ENCODE results near the gene WDR31.
A peak's percentile ranks its signal among the peaks of the same experiment; 100 is the strongest.
"Not testable (repeated sequence)": the region's sequence is repeated elsewhere in the genome, so short reads cannot be mapped to it uniquely, and the experiment has no call there.

WDR31 gene

DNA sequence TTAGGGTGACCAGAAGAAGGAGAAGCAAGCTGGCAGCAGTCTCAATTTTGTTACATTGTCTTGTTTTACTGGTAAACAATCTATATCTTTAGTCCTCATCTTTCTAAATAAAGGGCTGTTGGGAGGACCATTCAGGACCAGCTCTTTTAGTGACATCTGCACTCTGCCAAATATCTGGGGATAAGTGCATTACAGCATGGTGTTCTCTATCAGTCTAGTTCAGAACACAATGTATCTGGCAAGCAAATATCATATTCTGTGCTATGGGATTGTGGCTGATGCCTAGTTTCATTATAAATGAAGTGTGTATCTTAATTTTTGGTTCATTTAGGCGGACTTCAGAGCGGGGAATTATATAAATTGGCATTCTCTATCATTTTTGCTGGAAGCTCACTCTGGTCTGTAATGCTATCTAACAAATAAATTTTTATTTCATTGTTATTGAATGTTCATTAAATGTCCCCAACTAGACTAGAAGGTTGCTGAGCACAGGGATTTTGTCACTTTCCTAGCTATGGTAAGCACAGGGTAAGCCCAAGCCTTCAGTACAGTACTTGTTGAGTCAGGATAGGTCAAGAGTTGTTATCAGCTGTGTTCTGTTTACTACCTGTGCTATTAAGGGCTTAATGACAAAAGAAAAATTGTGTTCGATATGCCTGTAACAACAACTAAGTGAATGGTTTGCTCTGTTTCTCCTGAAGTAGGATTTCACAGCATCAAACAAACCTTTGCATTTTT lies 11.9 kb downstream of the WDR31 start:
- no peak for DNase-seq

DNA sequence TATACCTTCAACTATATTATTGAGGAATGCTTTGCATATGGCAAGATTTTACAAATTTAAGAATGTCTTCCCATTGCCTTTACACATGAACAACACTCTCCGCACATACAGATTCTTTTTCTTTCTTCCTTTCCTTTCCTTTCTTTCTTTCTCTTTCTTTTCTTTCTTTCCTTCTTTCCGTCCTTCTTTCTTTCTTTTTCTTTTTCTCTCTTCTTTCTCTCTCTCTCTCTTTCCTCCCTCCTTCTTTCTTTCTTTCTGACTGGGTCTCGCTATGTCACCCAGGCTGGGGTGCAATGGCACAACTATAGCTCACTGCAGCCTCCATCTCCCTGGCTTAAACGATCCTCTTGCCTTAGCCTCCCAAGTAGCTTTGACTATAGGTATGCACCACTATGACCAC lies 13.8 kb downstream of the WDR31 start:
- no peak for DNase-seq

DNA sequence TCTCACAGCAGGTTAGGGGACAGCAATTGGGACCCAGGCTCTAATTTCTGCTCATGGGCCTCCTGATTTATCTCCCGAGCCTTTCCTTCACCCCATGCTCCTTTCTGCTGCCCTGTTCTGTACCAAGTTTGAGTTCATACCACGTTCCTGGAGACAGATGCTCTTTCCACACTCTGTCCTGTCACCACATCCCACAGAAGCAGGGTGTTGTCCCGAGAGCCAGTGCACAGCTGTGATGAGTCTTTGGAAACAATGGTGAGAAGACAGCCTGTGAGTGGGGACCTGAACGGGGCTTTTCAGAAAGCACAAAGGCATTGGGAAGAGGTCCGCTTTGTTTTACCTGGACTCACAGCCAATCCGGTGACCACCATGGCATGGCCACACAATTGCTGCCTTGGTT lies 17.4 kb downstream of the WDR31 start:
- DNase-seq: no peak

DNA sequence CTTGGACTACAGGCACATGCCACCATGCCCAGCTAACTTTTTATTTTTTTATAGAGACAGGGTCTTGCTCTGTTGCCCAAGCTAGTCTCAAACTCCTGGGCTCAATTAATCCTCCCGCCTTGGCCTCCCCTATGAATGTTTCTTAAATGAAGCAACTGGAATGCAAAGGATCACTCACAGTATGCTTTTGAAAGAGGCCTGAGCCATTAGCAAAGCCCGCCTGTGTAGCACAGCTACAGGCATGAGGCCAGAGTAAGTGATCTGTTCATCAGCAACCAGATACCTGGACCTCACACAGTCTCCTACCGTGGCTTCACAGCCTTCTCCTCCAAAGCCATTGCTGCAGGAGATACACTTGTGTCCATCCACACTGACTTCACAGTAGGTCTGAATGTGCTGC lies 20.0 kb downstream of the WDR31 start:
- DNase-seq: no peak

DNA sequence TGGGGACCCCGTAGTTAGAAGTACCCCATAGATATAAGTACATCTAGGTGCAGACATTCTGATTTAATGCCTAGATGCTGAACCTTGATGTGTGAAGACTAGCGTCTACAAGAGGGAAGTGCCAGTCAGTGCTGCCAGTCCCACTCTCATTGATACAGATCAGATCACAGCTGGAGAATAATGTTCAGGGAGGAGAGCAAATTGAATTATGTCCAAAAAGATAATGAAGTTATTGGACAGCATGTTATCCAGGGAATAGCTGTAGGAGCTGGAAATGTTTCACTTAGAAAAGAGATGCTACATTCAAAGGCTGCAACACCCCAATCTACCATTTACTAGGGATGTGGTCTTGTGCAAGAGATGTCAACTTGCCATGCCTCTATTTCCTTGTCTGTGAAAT lies 21.0 kb downstream of the WDR31 start:
- no peak for DNase-seq

DNA sequence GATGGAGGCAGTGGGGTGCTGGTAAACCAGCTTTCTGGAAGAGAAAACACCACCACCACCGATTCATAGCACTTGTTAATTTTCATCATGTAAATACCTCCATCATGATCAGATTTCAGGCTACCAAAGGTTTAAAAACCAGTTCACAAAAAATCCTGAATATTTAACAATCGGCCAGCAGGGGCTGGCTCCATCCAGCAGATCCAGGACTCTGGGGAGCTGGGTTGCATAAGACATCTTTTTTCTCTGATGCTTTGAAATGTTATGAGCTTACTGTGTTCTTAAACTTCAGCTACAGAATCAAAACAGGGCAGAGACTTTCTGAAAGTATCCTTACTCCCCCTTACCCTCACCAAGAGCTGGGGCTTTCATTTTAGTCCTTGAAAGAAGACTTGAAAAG lies 22.3 kb downstream of the WDR31 start:
- DNase-seq: no peak

DNA sequence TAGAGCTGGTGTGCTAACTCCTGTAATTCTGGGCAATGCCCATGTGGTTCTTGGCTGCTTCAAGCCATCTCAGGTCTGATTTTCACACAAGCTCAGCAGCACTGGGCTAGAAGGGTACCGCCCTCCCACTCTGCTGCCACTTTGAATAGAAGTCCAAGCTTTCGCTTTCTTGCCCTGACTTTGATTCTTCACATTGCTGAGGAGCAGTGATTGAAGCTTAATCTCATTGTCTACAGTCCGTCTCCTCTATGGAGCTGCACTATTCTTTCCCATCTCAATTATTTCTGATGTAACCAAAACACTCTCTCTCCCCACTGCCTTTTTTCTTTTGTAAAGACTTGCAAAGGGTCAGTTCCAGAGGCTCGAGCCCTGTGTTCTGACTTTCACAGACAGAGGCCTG lies 24.0 kb downstream of the WDR31 start:
- no peak for DNase-seq

DNA sequence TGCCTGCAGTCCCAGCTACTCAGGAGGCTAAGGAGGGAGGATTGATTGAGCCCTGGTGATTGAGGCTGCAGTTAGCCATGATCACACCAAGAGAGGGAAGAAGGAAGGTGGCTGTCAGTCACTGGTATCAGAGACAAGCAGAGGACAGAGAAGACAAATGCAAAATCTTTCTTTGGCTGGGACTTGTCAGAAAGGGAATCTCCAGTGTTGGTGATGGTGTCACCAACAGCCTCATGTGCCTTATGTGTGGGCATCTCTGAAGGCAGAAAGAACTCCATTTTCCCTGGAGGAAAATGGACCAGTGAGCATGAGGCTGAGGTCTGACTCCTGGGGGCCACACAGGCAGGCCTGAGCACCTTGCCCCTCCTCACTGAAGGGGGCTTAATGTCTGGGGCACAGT lies 24.8 kb downstream of the WDR31 start:
- peak; percentile 19 for DNase-seq

DNA sequence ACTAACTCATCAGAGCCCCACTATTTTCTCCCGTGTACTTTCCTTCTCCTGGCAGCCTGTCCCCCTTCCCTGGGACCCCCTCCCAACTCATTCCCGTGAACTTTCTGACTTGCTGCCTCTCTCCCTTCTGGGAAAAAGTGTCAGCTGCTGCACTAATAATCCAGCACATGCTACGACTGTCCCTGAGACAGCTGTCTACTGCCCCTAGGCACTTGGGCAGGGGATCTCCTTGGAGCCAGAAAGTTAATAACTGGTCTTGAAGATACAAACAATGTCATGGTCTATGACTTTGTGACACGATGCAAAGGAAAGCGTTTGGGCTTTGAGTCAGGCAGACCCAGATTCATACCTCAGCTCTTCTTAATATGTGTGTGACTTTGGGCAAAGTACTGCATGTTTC lies 26.8 kb downstream of the WDR31 start:
- no peak for DNase-seq

DNA sequence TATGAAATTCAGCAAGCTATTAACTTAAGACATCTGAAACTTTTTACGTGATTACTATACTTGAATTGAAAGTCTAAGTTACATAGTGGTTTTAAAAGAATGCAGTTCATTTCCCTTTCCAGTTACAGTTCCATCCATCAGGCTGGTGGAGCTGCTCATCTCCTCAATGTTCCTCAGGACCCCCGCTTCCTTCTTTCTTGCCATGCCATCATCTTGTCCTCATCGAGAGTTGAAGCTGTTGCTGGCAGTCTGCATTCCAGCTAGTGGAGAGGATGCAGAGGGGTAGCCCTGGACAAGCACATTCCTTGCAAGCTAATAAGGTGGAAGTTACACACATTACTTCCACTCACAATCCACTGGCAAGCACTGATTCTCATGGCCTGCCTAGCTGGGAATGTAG lies 28.1 kb downstream of the WDR31 start:
- no peak for DNase-seq

DNA sequence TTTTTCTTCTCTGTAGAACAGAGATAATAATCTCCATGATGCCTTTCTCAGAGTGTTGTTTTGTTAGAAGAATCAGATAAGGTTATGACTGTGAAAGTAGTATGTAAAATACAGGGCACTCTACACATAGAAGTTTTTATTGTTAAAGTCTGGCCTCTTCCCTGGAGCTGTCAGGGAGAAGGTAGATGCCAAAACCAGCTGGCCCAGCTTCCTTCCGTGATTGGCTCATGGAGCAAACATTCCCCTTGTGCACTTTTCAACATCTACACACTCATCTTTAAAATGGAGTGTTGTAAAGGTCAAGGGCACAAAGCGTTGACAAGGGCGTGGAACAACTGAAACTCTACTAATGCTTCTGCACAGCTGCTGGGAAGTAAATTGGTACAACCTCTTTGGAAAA lies 29.5 kb downstream of the WDR31 start:
- DNase-seq: no peak

DNA sequence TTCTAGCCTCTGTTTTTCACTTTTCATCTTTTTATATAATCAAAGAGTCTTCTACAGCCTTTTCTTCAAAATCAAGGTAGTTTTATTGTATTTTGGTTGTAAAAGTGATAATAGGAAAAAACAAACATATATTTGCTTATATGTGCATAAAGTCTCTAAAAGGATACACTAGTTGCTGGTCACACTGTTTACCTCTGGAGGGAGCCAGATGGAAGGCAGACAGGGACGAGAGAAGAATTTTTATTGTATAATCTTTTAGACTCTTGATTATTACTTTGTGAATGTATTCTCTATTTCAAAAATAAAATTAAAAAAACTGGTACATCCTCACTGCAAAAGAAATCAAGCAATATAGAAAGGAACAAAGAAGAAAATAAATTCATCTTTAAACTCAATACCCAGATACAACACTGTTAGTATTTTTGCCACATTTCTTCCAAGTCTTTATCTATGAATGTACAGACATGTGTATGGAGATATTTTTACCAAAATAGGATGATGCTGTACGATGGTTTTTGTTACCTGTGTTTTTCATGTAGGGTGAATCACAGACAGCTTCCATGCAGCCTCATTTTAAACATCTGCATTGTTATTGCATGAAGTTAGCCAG lies 30.8 kb downstream of the WDR31 start:
- DNase-seq: peak; percentile 47

DNA sequence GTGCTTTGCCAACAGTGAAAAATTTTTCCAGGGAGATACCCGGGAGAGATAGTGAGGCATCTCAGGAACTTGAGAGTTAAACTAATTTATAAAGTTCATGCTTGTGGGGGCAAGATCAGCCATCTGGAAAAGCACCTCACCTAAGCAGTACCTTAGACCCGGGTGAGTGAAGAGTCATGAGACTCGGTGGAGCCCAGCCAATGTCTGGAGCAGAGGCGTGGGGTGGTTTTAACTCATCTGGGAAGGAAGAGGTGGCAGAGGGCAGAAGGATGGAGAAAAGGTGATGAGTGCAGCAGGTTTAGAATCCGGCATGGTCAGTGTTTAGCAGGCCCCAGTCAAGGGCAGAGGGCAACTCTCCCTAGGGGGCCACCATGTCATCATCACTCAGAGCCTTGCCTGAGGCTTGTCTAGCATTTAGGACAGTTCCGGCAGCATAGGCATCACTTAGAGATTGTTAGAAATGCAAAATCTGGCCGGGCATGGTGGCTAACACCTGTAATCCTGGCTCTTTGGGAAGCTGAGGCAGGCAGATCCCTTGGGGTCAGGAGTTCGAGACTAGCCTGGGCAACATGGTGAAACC lies 32.6 kb downstream of the WDR31 start:
- DNase-seq: no peak

DNA sequence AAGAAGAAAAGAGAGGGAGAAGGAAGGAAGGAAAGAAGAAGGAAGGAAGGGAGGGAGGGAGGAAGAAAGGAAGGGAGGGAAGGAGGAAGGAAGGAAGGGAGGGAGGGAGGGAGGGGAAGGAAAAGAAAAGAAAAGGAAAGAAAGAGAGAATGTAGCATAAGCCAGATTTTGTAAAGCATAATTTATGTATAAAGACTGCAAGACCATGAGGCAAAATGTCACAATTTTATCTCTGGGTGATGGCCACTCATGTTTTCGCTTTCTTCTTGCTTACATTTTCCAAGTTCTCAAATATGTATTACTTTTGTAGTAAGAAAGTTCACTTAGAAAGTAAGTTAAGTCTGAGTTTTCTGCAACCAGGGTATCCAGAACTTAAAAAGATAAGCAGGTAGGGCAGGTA lies 33.5 kb downstream of the WDR31 start:
- no peak for DNase-seq

DNA sequence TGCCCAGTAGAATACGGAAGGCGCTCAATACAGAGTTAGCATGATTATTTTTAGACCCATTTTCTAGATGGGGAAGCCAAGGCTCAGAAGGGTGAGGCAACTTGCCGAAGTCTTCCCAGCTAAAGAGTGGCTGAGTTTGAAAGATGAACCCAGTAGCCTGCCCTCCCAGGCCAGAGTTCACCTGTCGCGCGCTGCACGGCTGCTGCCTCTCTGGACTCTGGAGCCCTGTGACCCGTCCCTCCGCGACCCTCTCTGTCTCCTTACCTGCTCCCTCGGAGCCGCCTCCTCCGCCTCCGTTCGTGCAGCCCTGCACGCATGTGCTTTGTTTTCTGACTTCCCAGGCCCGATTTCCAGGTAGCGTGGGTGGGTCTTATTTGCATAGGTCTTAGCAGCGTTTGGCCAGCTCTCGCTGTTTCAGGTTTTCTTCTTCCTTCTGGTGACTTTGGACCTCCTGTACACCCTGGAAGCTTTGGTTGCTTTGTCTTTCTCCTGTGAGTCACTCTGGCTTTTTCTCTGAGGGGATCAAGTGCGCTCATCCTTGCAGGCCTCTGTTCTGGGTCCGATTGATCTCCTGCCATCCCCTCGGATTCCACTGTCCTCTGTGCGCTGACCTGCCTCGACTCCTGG lies 37.2 kb downstream of the WDR31 start, which contains the start of gene RNF183:
Gene RNF183 (minus strand): TSS at position 585 of the 627 bp plus-strand sequence. CDS start 5,192 bp downstream, outside the sequence.
- DNase-seq: no peak

DNA sequence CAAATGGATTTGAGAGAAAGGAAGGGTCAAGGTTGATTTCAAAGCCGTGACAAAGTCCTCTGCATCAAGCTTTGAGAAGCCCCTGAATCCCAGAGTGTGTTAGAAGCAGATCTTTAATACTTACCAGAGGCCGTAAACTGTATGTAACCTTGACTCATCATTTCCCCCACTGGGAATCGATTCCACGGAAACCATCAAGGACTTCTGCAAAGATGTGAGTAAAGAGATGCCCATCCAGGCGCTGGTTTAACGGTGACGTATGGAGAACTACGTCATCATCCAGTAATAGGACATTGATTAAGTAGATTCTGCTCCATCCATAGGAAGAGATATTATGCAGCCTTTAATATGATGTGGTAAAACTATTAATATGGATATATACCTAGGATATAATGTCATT lies 38.5 kb downstream of the WDR31 start:
- DNase-seq: no peak

DNA sequence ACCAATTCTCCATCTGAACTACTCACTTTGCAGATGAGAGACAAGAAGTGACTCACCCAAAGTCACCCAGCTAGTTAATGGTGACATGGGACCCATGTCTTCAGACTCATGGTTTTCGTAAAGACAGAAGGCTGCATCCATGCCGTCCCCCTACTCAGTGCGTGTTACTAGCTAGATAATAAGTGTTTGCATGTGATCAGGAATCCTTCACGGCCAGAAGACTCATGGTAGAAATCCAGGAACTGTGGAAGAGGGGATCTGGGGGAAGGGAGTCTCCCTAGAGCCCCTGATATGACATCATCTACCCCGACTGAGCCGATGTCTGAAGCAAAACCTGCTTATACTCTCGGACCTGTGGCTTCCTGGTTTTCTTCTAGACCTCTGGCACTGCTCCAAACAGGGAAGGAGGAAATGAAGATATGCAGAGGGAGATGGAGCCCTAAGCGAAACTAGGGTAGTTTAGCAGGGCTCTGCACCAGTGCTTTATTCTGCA lies 40.2 kb downstream of the WDR31 start:
- DNase-seq: peak; percentile 73

DNA sequence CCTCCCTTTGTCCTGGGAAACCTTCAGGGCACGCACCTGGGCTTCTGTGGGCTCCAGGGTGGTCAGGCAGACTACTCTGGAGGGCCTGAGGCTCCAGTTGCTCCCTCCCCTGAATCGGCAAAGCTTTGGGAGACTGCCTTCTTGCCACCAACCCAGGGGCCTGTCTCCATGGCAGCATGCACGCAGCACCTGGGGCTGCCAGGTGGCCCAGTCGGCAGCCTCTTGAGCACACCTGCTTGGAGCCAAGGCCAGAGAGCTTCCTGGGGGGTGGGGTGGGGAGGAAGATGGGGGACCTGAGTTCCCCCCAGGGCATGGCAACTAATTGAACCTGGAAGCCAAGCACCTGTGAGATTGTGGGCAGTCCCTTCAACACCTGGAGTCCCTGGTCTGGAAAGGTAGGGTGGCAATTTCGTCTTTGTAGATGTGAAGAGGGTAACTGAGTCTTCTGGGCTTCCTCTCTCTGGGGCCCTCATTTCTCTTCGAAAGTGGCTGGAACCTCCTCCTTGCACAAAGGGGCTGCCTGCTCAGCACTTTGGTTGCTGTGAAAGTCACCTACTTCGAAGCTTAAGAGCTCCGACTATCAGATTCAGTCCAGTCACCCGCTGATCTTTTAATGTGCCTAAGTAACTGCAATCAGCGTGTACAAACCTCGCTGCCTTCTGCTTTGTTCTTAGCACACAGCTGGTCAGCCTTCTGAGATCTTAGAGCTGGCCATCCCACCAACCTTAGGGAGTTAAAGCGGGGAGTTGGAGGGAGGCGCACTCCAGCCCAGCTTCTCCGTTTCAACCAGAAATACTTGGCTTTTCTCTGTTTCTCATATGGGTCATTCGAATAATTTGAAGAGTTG lies 40.9 kb downstream of the WDR31 start:
- no peak for DNase-seq

DNA sequence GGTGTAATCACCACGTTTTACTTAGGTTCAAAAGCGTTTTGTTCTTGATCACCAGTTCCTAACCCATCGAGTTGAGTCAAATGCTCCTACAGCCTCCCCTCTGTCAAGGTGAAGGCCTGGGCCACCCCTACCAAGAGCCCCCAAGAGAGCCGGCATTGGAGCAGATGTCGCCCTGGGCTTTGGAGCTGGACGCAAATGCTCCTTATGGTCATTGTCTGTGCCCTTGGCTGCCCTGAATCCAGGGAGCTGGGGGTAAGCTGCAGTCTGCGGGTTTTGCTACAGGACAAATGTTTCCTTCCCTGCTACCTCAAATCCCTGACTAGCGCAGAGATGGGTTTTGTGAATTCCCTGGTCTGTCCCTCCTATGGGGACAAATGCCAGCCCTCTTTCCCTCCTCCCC lies 41.8 kb downstream of the WDR31 start:
- no peak for DNase-seq

DNA sequence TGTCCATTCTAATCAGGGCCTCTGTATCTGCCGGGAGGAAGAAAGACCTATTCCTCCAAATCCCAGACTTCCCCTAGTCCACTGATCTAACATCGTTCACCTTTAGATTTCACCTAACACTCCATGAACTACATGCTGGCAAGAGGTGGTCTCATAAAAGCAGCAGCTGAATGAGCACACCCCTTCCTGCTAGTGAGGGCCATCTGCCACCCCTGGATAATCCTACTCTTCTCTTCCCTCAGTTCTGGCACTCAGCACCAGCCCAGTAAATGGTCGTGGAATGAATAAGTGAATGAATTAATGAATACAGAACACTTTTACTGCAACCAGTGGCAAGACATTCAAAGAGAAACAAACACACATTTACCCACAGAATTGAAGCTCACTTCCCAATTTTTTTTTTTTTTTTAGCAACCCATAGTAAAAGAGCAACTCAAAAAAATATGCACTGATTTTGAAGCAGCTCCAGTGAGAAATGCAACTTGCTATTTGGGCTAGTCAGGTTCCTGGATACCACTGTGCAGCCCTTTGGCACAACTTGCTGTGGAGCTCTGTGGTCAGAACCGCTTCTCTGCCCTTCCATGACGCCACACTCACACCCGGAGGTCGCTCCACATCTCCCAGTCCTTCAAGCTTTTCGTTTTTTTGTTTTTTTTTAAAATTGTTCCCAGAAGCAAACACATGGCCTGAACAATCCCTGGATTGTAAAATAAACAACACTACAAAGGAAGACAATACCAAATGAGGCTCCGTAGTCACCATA lies 43.1 kb downstream of the WDR31 start:
- no peak for DNase-seq

DNA sequence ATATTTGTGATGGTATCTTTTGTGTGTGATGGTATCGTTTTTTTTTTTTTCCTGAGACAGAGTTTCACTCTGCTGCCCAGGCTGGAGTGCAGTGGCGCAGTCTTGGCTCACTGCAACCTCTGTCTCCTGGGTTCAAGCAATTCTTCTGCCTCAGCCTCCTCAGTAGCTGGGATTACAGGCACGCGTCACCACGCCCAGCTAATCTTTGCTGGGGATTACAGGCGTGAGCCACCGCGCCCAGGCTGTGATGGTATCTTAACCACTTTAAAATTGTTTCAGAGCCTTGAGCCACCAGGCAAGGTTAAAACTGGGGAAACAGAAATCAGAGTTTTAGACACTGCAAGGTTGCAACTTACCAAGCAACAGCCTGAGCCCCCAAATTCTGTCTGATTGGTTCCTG lies 43.8 kb downstream of the WDR31 start:
- DNase-seq: not testable (repeated sequence)

DNA sequence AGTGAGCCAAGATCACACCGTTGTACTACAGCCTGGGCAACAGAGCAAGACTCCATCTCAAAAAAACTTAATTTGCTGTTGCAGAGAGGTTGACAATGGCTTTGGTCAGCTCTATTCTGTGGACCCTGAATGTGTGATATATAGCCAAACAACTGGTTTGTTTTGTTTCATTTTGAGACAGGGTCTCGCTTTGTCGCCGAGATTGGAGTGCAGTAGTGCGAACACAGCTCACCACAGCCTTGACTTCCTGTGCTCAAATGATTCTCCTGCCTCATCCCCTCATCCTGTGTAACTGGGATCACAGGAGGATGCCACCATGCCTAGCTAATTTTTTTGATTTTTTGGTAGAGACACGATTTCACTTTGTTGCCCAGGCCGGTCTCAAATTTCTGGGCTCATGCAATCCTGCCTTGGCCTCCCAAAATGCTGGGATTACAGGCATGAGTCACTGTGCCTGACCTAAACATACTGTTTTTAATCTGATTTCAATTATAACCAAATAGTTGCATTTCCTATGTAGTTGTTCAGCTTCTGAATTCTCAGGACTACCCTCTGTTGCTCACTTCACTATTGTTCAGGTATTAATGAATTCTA lies 46.7 kb downstream of the WDR31 start:
- no peak for DNase-seq

Measured in inflammatory macrophage treated with lipopolysaccharide for 4 hours (primary cell).